Neural crest cell (in vitro differentiated cells): ENCODE results near the gene LARGE2. TPM values are rescaled to one million over a fixed set of nuclear protein-coding genes. Genes with fewer than 3 reads are reported as not detected.

Experiments
- DNase-seq: peaks from one replicate; pipeline ENCODE4 v3.0.0; 2021; ENCODE audit warnings: low read depth, mixed read lengths, low spot score
- H3K27ac Mint-ChIP-seq: one replicate; pipeline ENCODE4 v1.8.0; 2021; ENCODE audit warnings: mild to moderate bottlenecking, mixed read lengths; ENCODE audit not compliant: unreplicated experiment
- H3K27me3 Mint-ChIP-seq: 2 replicates; pipeline ENCODE4 v1.8.0; 2021; ENCODE audit warnings: low read depth, mild to moderate bottlenecking, mixed read lengths
- H3K36me3 Mint-ChIP-seq: 2 replicates; pipeline ENCODE4 v1.8.0; 2021; ENCODE audit warnings: low read depth, mild to moderate bottlenecking, mixed read lengths
- H3K4me1 Mint-ChIP-seq: 2 replicates; pipeline ENCODE4 v1.8.0; 2021; ENCODE audit warnings: mixed read lengths
- H3K4me3 Mint-ChIP-seq: one replicate; pipeline ENCODE4 v1.8.0; 2021; ENCODE audit warnings: mild to moderate bottlenecking, mixed read lengths
- H3K9me3 Mint-ChIP-seq: 2 replicates; pipeline ENCODE4 v1.8.0; 2021; ENCODE audit warnings: mixed read lengths
- CTCF ChIP-seq: fragments of 200-600 bp; sonication (generic); conservative IDR thresholded peaks from 2 replicates; pipeline ENCODE4 v1.5.0; 2021; ENCODE audit warnings: antibody characterized with exemption, mild to moderate bottlenecking
- total RNA-seq: library from RNA; stranded (reverse); gene quantifications from 2 replicates; pipeline ENCODE4 v1.2.1, GENCODE V29; 2021

The LARGE2 gene
- total RNA-seq, 1 donor from 2014 or later = not detected

GRCh38 chr11:45890886-45891550 is 31.4 kb upstream of the LARGE2 start:
- H3K36me3 Mint-ChIP-seq = no peaks in the 10 kb centered on the region
- H3K27ac Mint-ChIP-seq = no peak overlapping the region
- peak overlapping the region; percentile 15 for H3K4me3 Mint-ChIP-seq
- peaks cover 12% of the 10 kb centered on the region for H3K27me3 Mint-ChIP-seq
- peaks cover 8% of the 10 kb centered on the region for H3K4me1 Mint-ChIP-seq
- no peak for TF ChIP-seq CTCF
- no peak for DNase-seq
- H3K9me3 Mint-ChIP-seq = no peaks in the 10 kb centered on the region

- Mint-ChIP-seq H3K36me3 (no peaks in the 10 kb centered on the region), H3K9me3 (no peaks in the 10 kb centered on the region), H3K4me1 (peaks cover 8% of the 10 kb centered on the region), H3K4me3 (no peak overlapping the region), H3K27me3 (no peaks in the 10 kb centered on the region), H3K27ac (peak overlapping the region; percentile 27)
- no peak for TF ChIP-seq CTCF
- DNase-seq = no peak
Observed at GRCh38 chr11:45892856-45893255, 29.6 kb upstream of the LARGE2 start.

GRCh38 chr11:45894555-45895247 is 27.8 kb upstream of the LARGE2 start:
- H3K4me3 Mint-ChIP-seq = no peak overlapping the region
- no peak for DNase-seq
- H3K36me3 Mint-ChIP-seq = no peaks in the 10 kb centered on the region
- peaks cover 12% of the 10 kb centered on the region for H3K4me1 Mint-ChIP-seq
- TF ChIP-seq CTCF = no peak
- H3K27ac Mint-ChIP-seq = no peak overlapping the region
- no peaks in the 10 kb centered on the region for H3K9me3 Mint-ChIP-seq
- H3K27me3 Mint-ChIP-seq = no peaks in the 10 kb centered on the region

- Mint-ChIP-seq H3K4me1 (peaks cover 16% of the 10 kb centered on the region), H3K4me3 (no peak overlapping the region), H3K36me3 (no peaks in the 10 kb centered on the region), H3K27me3 (no peaks in the 10 kb centered on the region), H3K27ac (no peak overlapping the region), H3K9me3 (no peaks in the 10 kb centered on the region)
- TF ChIP-seq CTCF = no peak
- DNase-seq = no peak
Observed at GRCh38 chr11:45895553-45896259, 26.8 kb upstream of the LARGE2 start.

- no peaks in the 10 kb centered on the region for H3K9me3 Mint-ChIP-seq
- peaks cover 24% of the 10 kb centered on the region for H3K4me1 Mint-ChIP-seq
- no peaks in the 10 kb centered on the region for H3K27me3 Mint-ChIP-seq
- DNase-seq = no peak
- H3K27ac Mint-ChIP-seq = no peak overlapping the region
- H3K4me3 Mint-ChIP-seq = no peak overlapping the region
- no peaks in the 10 kb centered on the region for H3K36me3 Mint-ChIP-seq
- no peak for TF ChIP-seq CTCF
Observed at GRCh38 chr11:45896422-45896984, 26.0 kb upstream of the LARGE2 start.
